Stimulated activated CD4-positive, alpha-beta T cell treated with anti-CD3 and anti-CD28 coated beads, Interleukin-4, amount 100 ng/mL, for 4 hours (primary cell): ENCODE measurements around the gene DNAJC3.
A peak's percentile ranks its signal among the peaks of the same experiment; 100 is the strongest.
"Not testable (repeated sequence)": the region's sequence is repeated elsewhere in the genome, so short reads cannot be mapped to it uniquely, and the experiment has no call there.

ENCODE experiments used
- DNase-seq, 2 experiments: peaks; one replicate each; pipeline ENCODE4 v3.0.0-alpha.2; 2020

Gene DNAJC3

GRCh38 chr13:95676105-95676761, 706 bp upstream of the DNAJC3 start:
- DNase-seq: peak in 1 of 2 experiments; percentile 11

- DNase-seq: no peak
Measured at GRCh38 chr13:95677564-95678266, 776 bp downstream of the DNAJC3 start.

- DNase-seq: no peak
Measured at GRCh38 chr13:95678967-95679366, 2.0 kb downstream of the DNAJC3 start.

GRCh38 chr13:95679722-95680121, 2.8 kb downstream of the DNAJC3 start:
- no peak for DNase-seq

GRCh38 chr13:95684418-95684817, 7.5 kb downstream of the DNAJC3 start:
- DNase-seq: no peak

- DNase-seq: not testable (repeated sequence)
Measured at GRCh38 chr13:95684960-95685359, 8.0 kb downstream of the DNAJC3 start.

- DNase-seq: no peak
Measured at GRCh38 chr13:95689582-95689926, 12.6 kb downstream of the DNAJC3 start.

- not testable (repeated sequence) for DNase-seq
Measured at GRCh38 chr13:95690986-95691385, 14.0 kb downstream of the DNAJC3 start.

- no peak for DNase-seq
Measured at GRCh38 chr13:95697052-95697680, 20.2 kb downstream of the DNAJC3 start.

- no peak for DNase-seq
Measured at GRCh38 chr13:95698047-95698749, 21.3 kb downstream of the DNAJC3 start.

- DNase-seq: no peak
Measured at GRCh38 chr13:95703576-95703975, 26.6 kb downstream of the DNAJC3 start.

GRCh38 chr13:95704510-95704909, 27.6 kb downstream of the DNAJC3 start:
- no peak for DNase-seq

GRCh38 chr13:95706356-95706755, 29.4 kb downstream of the DNAJC3 start:
- DNase-seq: no peak

- no peak for DNase-seq
Measured at GRCh38 chr13:95707035-95707434, 30.1 kb downstream of the DNAJC3 start.

GRCh38 chr13:95707442-95708390, 30.8 kb downstream of the DNAJC3 start:
- DNase-seq: no peak

- DNase-seq: no peak
Measured at GRCh38 chr13:95708391-95708774, 31.4 kb downstream of the DNAJC3 start.

GRCh38 chr13:95708811-95709500, 32.0 kb downstream of the DNAJC3 start:
- no peak for DNase-seq

GRCh38 chr13:95710313-95710712, 33.4 kb downstream of the DNAJC3 start:
- no peak for DNase-seq

GRCh38 chr13:95712846-95713245, 35.9 kb downstream of the DNAJC3 start:
- not testable (repeated sequence) for DNase-seq

GRCh38 chr13:95713651-95714050, 36.7 kb downstream of the DNAJC3 start:
- no peak for DNase-seq

- no peak for DNase-seq
Measured at GRCh38 chr13:95714142-95714832, 37.3 kb downstream of the DNAJC3 start.
